DND-41 (cell line): ENCODE measurements around the gene EEF1G.

Source experiments
- ATAC-seq: fragments of 200-7000 bp; cut with Tn5 transposase; 3 replicates; pipeline ENCODE4 v1.9.1; 2021; ENCODE audit warnings: low read depth; ENCODE audit not compliant: insufficient read depth
- DNase-seq: peaks from one replicate; pipeline ENCODE4 v3.0.0-alpha.2; 2020
- H2AFZ ChIP-seq: 2 replicates; pipeline ENCODE4 v1.6.0; 2012; ENCODE audit warnings: low read depth, low read length
- H3K27ac ChIP-seq: 2 replicates; pipeline ENCODE4 v1.5.1; 2012; ENCODE audit warnings: low read length, inconsistent platforms
- H3K27me3 ChIP-seq: fragments of 200-600 bp; sonication (generic); 2 replicates; pipeline ENCODE4 v1.6.0; 2012; ENCODE audit warnings: low read length, mild to moderate bottlenecking, inconsistent platforms; ENCODE audit not compliant: insufficient read depth, poor library complexity
- H3K36me3 ChIP-seq: 2 replicates; pipeline ENCODE4 v1.5.1; 2012; ENCODE audit warnings: low read length, inconsistent platforms; ENCODE audit not compliant: insufficient read depth
- H3K4me1 ChIP-seq: 2 replicates; pipeline ENCODE4 v1.5.1; 2012; ENCODE audit warnings: mild to moderate bottlenecking, low read length; ENCODE audit not compliant: insufficient read depth
- H3K4me2 ChIP-seq: 2 replicates; pipeline ENCODE4 v1.6.0; 2012; ENCODE audit warnings: mild to moderate bottlenecking, moderate library complexity, low read length, inconsistent platforms; ENCODE audit not compliant: insufficient read depth
- H3K4me3 ChIP-seq, 2 experiments: fragments of 200-600 bp in 1 of 2; shearing (Covaris generic) in 1 of 2; 2 replicates each; pipeline ENCODE4 v1.5.1; 2012 to 2016; ENCODE audit warnings: inconsistent platforms in 2 of 2, low read length in 2 of 2, mild to moderate bottlenecking in 2 of 2, low read depth in 1 of 2, moderate library complexity in 1 of 2
- H3K79me2 ChIP-seq: 2 replicates; pipeline ENCODE4 v1.6.0; 2012; ENCODE audit warnings: low read length, inconsistent platforms; ENCODE audit not compliant: insufficient read depth
- H3K9ac ChIP-seq: 2 replicates; pipeline ENCODE4 v1.6.0; 2012; ENCODE audit warnings: low read depth, mild to moderate bottlenecking, inconsistent platforms, low read length, moderate library complexity
- H3K9me3 ChIP-seq: 2 replicates; pipeline ENCODE4 v1.5.1; 2012; ENCODE audit warnings: low read length, moderate library complexity, mild to moderate bottlenecking, inconsistent platforms; ENCODE audit not compliant: insufficient read depth, severe bottlenecking
- H4K20me1 ChIP-seq: 2 replicates; pipeline ENCODE4 v1.6.0; 2012; ENCODE audit warnings: low read length; ENCODE audit not compliant: insufficient read depth
- EZH2 ChIP-seq: IDR thresholded peaks from 3 replicates; pipeline ENCODE4 v1.6.1; 2012; ENCODE audit warnings: borderline replicate concordance, low read depth, mild to moderate bottlenecking, moderate library complexity, low read length, inconsistent platforms; ENCODE audit not compliant: severe bottlenecking
- TF ChIP-seq, protein P1 (sequence below): IDR thresholded peaks from 2 replicates; pipeline ENCODE4 v1.5.1; 2012; ENCODE audit warnings: borderline replicate concordance, low read length, moderate library complexity, mild to moderate bottlenecking; ENCODE audit not compliant: poor library complexity, severe bottlenecking; ENCODE audit errors: extremely low read depth

The EEF1G gene

DNA sequence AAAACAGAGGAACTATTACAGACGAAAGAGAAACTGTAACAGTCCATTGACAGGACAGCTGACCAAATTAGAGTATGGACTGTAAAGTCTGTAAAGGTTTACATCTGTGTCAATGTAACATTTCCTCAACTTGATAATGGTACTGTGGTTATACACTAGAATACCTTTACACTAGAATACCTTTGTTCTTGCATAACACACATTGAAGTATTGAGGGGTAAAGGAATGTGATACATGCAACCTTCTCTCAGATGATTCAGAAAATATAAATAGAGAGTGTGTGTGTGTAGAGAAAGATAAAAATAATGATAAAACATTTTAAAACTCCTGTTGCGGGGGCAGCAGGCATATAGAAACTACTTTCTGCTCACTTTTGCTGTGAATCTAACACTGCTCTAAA, 5.6 kb upstream of the EEF1G start:
- TF ChIP-seq, protein P1, sequence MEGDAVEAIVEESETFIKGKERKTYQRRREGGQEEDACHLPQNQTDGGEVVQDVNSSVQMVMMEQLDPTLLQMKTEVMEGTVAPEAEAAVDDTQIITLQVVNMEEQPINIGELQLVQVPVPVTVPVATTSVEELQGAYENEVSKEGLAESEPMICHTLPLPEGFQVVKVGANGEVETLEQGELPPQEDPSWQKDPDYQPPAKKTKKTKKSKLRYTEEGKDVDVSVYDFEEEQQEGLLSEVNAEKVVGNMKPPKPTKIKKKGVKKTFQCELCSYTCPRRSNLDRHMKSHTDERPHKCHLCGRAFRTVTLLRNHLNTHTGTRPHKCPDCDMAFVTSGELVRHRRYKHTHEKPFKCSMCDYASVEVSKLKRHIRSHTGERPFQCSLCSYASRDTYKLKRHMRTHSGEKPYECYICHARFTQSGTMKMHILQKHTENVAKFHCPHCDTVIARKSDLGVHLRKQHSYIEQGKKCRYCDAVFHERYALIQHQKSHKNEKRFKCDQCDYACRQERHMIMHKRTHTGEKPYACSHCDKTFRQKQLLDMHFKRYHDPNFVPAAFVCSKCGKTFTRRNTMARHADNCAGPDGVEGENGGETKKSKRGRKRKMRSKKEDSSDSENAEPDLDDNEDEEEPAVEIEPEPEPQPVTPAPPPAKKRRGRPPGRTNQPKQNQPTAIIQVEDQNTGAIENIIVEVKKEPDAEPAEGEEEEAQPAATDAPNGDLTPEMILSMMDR, result no peak
- TF ChIP-seq EZH2, result no peak
- H3K36me3 ChIP-seq, result peaks cover 68% of the 10 kb centered on the region
- no peak for DNase-seq

DNA sequence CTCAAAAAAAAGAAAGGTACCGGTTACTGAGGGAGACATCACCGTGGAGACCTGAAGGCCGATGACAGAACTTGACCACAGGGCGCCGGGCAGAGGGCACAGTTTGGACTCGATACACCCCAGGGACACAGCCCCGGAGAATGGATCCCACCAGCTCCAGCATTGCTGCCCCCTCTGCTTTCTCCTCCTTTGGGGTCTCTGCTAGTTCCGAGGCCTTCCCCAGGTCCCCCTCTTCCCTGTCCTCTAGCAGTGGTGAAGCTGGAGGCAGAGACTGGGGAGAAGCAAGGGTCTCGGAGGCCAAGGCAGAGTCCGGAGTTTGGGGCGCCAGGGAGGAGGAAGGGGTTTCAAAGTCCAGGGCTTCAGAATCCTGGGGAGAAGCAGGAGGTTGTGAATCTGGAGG, 4.8 kb upstream of the EEF1G start:
- DNase-seq, result no peak
- H3K4me1 ChIP-seq, result peaks cover 23% of the 10 kb centered on the region
- no peak overlapping the region for H3K4me2 ChIP-seq
- no peak overlapping the region for H3K4me3 ChIP-seq
- no peak overlapping the region for H3K27ac ChIP-seq
- no peaks in the 10 kb centered on the region for H3K9me3 ChIP-seq
- no peaks in the 10 kb centered on the region; the same call in 1 of the 2 replicates for H4K20me1 ChIP-seq
- no peak overlapping the region for H2AFZ ChIP-seq
- peaks cover 32% of the 10 kb centered on the region for H3K79me2 ChIP-seq
- no peak overlapping the region for H3K9ac ChIP-seq
- H3K27me3 ChIP-seq, result no peaks in the 10 kb centered on the region
- ATAC-seq, result no peak
- H3K36me3 ChIP-seq, result peaks cover 62% of the 10 kb centered on the region
- TF ChIP-seq, protein P1, result no peak
- TF ChIP-seq EZH2, result no peak

More for the DNA sequence above, 5.6 kb upstream of the EEF1G start:
- Histone ChIP-seq H3K27ac (no peak overlapping the region), H4K20me1 (no peaks in the 10 kb centered on the region; the same call in 1 of the 2 replicates), H3K9me3 (no peaks in the 10 kb centered on the region), H3K79me2 (peaks cover 35% of the 10 kb centered on the region; the same call in 1 of the 2 replicates), H3K27me3 (no peaks in the 10 kb centered on the region), H3K4me1 (peaks cover 23% of the 10 kb centered on the region), H3K4me3 (no peak overlapping the region), H3K9ac (no peak overlapping the region), H2AFZ (no peak overlapping the region), H3K4me2 (no peak overlapping the region)
- no peak for ATAC-seq

DNA sequence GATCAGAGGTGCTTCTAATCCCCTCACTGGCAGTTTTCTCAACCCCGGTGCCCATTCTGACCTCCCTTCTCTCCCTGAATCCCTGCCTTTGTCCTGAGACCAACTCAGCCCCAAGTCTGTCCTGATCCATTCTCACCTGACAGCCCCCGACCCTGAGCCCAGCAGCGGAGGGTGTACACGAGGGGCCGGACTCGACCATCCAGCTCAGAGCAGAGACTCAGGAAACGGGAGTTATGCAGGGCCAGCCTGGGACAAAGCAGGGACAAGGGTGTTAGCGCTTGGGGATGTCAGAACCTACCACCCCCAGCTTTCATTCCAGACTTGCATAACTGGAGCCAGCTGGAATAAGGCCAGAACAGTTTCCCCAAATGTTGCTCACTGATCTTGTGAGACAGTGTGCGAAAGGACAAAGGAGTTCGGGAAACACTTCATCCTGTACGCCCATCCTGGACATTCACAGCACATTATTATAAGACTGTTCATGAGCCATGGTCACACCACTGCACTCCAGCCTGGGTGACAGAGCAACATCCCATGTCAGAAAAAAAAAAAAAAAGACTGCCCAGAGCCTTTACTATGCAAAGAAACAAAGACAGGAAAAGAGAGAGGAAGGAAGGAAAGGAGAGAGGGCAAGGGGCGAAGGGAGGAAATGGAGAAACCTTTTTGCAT, 3.5 kb upstream of the EEF1G start:
- Histone ChIP-seq H3K4me1 (peaks cover 30% of the 10 kb centered on the region), H3K4me2 (no peak overlapping the region), H2AFZ (no peak overlapping the region), H3K9ac (no peak overlapping the region), H3K4me3 (no peak overlapping the region), H3K27me3 (no peaks in the 10 kb centered on the region), H3K36me3 (peaks cover 66% of the 10 kb centered on the region), H3K79me2 (peaks cover 43% of the 10 kb centered on the region), H4K20me1 (peaks cover 10% of the 10 kb centered on the region), H3K27ac (no peak overlapping the region), H3K9me3 (no peaks in the 10 kb centered on the region)
- no peak for DNase-seq
- TF ChIP-seq EZH2, result no peak
- TF ChIP-seq, protein P1, result no peak
- ATAC-seq, result no peak
